GM19025 (cell line): ENCODE data around the gene EFHC1.

Source experiments
- ATAC-seq: cut with Tn5 transposase; IDR thresholded peaks from one replicate; pipeline ENCODE4 v1.9.1; 2021; ENCODE audit warnings: mild to moderate bottlenecking, low read depth, moderate library complexity; ENCODE audit not compliant: unreplicated experiment

EFHC1 gene

DNA sequence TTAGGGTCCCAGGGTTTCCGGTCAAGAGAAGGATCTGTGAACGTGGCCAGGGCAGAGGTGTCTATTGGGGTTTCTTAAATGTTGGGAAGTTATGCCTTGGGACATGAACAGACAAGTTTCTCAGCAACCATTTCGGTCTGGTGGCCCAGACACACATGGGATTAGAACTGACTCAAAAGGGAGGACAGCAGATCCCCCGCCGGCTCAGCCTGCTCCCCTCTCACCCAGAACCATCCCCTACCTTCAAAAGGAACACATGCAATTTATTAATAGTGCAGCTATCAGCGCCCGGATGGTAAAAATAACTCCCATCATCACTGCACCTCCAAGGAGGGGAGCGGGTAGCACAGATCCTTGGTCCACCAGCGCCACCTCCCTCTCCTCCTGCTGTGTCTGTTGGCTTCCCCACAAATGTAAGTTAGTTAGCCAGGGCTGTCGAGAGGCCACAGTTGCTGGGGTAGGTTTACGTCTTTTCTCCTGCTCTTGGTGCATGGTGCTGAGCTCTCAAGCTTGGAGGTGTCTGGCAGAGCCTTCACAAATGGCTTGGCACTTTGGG, 79.6 kb downstream of the EFHC1 start:
- no peak for ATAC-seq

DNA sequence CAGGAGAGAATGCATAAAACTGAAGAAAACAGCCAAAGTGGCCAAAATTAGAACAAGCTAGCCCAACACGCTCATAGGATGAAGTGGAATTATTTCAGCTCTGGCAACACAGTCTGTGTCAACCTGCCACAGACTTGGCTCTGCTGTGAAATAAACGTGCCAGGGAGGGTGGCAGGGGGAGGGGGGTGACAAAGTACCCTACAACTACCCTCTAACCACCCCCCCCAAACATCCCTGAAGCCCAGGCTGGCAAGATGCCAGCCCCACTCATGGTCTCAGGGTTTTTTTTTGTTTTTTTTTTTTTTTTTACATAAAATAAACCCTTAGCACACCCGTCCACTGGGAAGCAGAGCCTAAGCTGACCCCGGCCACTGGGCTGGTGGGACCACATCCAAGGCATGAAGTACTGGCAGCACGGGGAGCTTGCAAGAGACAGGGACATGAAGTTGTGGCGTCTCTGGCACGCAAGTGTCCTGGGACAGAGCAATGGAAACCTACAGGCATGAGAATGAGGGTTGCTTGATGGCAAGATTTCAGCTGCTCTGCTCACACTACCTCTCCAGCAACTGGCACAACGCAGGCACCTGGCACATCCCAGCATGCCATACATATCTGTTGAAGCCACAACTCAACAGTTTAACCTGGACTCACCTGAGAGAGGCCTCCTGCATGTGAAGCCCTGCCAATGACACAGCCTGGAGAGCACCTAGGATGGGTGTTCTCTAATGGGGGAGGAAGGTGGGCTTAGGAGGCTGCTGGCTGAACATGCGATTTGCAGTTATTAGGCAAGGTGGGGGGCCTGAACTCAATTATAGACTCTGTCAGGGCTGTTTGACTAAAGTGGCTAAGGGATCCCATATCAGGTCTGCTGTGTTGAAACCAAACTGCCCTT, 80.3 kb downstream of the EFHC1 start:
- ATAC-seq, result no peak

DNA sequence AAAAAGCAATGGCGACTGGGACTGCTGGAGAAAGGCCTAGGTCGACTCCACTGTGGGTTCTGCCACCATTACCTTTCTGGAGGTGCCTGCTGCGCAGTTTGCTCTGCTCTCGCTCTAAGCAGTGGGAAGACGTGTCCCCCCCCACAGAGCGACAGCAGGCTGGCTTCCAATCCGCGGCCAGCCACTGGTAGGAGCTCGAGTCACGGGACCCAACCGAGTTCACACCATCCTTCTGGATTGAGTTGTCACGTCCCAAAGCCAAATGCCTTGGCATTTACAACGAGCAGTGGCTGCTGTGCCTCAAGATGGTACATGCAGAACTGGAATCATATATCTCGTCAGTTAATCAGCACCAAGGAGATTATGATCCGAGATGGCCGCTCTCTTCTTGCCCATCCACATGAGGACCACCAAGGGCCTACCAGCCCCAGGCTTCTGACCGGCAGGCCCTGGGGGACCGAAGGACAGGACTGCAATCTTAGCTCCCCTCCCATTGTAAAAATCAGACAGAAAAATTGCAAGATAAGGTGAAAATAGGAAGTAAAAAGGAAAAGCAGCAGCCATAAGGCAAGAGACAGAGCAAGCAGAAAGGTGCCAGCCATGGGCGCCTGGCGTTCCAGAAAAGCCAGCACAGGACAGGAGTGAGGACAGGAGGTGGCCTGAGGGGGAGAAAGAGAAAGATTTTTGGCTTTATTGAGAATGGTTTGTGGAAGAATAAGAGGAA, 82.3 kb downstream of the EFHC1 start:
- no peak for ATAC-seq

DNA sequence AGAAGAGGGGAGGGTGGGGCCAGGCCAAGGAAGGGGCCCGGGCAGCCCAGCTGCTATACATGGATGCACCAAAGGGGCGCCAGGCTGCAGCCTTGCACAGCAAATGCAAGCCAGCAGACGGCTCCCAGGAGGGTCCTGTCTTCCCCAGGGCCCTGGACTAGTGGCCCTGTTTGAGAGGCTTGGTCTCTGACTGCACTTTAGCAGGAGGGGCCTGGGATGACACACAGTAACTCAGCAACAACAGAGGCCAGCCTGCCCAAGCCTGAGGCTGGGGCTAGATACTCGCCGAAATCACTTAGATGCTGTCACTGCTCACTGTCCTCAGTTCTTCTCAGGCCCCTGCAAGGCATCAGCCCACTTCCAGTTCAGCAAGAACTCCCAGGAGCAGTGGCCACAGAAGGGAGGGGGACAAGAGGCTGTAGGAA, 83.2 kb downstream of the EFHC1 start:
- no peak for ATAC-seq

DNA sequence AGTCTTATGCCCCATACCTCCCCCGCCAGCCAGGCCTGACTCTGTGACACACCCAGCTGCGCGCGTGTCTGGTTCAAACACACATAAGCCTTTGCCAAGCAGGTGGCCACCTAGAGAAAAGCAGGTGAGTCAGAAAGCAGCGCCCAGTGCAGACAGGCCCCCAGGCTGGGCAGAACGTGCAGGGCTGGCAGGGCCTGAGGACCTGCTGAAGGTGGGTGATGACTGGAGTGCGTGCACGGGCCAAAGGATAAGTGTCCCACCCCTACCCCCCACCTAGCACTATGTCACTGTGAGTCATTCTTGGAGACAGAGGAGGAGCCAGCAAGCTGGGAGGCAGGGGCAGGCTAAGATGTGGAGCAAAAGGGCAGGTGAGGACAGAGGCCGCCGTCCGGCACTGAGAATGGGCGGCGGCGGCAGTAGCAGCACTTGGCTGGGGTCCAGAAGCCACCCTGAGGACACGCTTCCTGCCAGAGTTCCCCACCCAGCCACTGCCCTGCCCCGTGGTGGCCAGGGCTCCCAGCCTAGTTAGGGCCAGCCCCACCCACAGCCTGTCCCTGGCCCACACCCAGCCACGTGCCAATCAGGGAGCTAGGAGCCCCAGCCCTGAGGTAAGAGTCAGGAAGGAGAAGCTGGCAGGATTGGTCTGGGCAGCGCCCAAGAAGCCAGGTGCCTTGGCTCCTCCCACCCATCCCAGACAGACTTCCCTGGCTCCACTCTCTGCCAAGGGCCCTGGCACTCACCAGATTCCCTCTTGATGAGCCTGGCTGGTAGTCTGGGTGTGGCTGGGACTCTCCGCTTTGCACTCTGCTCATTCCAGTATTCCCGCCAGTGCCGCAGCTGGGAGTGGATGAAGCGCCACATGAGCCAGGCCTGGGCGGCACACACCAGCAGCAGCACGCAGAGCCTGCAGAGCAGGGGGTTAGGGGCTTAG, 84.0 kb downstream of the EFHC1 start:
- ATAC-seq, result no peak

DNA sequence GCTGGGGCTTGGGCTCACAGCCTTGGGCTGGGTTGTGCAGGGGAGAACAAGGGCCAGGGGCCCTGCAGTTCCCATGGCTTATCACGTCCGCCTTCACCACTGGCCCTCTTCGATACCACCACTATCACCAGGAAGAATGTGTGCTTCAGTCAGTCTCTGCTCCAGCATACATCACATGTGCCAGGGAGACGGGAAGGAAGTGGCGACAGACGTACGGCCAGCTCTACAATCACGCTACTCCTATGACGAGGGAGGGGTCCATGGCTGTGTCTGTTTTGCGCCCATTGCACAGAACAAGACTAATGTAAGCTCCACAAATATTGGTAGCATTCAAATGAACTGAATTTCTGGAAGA, 84.6 kb downstream of the EFHC1 start:
- ATAC-seq, result no peak

DNA sequence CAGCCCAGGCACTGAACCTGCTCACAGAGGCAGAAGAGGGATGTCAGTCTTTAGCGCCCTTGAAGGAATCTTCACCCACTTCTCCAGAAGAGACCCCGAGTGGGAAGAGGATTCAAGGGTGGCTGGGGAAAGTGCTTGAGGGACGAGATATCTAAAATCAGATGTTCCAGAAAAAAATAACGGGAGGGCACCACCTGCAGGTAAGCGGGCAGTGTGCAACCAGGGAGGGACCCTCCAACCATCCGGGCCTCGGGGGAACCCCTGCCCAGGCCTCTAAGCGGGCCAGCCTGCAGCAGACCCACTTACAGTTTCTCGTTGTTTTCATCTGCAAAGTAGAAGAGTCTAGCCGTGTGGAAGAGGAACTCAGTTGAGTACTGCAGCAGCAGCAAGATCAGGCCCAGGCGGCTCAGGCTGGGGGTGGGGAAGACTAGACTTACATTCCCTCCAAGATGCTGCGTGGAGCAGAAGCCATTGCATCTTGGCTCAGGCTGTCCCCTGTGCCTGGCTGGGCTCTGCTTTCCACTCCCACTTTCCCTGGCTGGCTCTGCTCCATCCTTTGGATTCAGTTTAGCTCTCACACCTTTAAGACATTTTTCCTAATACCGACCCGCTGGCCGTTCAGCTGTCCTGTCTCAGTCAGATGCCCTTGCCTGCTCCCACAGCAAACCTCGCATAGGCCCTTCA, 85.7 kb downstream of the EFHC1 start:
- no peak for ATAC-seq

DNA sequence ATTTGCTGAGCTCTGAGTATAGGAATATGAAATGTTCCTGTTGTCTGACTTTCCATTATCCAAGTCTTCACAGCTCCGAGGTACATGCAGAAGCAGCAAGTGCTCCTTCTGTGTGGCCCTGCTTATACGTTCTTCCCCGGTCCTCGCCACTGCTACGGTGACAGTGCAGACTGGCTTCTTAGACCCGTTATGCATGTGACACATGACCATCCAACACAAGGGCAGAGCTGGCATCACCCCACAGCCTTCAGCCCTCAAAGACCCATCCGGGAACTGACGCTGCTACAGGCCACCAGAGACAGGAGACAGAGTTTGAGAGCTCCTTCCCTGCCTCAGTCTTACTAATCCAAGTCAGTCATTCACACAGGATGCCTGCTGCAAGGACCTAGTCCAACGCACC, 86.3 kb downstream of the EFHC1 start:
- ATAC-seq, result no peak

DNA sequence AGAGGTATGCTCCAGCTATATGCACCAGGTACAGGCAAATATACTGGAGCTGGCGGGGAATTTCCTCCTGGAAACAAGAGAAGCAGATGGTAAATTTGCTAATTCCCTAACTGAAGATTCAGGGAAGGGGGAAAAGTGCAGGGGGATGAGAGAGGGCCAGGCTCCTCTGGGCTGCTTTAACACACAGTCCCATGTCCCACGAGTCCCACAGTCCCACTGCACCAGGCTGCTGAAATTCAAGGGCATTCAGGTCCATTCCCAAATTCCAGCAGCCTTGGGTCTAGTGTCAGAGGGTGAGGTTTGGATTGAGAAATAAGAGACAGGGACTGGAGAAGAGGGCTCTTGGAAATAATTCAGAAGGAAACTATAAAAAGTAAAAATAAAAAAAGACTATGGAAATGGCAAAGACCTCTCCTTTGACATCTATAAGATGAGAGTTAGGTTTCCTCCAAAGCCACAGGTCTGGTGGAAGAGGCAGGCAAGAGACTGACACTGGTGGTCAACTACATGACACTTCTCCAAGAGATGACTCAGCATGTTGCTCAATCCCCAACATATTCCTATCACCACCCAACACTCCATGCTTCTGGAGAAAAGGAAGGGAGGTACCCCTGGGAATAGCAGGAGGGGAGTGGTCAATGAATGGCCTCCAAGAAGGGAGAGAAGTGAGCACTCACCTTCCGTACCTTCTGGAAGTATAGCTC, 87.6 kb downstream of the EFHC1 start:
- ATAC-seq, result no peak

DNA sequence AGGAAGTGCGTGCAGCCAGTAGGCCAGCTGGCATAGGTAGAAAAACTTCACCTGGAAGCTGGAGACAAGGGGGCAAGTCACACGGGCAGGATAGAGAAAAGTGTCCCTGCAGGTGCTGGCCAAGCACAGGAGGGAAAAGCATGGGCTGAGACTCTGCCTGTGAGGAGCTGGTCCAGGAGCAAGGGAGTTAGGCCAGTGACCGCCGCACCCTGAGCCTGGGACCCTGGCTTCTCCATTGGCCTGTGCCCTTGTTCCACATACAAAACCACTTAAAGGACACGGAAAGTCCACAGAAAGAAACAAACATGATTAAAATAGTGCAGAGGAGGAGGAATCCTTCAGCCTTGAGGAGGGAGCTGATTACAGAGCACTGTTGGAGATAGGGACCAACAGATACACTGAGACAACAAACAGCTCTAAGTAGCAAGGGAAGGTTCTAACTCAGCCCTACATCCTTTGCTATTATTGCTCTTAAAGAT, 88.2 kb downstream of the EFHC1 start:
- no peak for ATAC-seq

DNA sequence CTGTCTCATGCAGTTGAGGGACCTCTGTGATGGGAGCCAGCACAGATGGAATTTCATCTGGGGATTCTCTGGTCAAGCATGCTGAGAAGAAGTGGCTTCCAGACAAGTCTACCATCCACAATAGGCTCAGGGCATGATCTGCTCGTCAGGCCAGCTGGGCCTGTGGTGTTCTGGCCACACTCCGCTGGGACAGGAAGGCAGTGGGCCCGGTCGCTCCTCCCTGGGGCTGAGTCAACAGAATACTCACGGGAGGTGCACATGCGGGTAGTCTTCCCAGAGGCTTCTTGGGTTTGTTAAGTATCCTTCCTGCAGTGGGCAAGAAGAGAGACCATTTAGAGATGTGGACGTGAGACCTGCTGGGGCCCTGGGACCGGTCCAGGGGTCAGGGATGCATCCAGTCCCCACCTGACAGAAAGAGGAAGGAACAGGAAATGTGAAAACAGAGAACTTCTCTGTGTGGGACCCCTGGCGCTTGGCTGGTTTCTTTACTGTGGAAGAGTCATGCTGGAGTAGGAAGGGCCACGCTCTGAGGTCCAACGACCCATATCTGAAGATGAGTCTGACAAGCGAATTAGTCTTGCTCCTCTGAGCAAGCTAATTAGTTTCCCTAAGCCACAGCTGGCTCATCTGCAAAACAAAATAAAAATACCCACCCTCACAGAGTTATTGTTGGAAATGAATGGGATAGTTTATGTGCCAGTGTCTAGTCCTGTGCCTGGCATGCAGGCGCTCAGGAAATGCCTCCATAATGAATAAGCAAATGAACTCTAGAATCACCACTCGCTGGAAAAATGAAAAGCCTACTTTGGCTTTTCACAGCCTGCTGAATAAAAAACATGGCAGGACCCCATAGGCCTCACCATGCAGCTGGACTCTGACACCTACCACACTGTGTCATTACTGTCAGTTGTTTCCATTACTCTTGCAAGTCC, 89.4 kb downstream of the EFHC1 start:
- no peak for ATAC-seq

DNA sequence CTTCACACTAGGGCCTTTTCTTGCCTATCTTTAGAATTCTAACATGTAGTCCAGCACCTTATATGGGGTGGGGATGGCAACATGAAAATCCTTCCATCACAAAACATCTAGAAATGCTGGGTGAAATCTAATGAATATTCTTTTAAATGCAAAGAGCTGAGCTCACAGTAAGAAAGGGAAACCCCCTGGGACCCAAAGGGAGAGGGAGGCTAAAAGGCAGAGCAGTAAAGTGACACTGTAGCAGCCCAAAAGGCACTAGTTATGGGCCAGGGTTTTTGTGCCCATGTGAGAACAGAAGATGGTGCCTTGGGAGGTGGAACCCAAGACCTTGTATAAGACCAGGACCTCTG, 90.0 kb downstream of the EFHC1 start:
- ATAC-seq, result no peak

DNA sequence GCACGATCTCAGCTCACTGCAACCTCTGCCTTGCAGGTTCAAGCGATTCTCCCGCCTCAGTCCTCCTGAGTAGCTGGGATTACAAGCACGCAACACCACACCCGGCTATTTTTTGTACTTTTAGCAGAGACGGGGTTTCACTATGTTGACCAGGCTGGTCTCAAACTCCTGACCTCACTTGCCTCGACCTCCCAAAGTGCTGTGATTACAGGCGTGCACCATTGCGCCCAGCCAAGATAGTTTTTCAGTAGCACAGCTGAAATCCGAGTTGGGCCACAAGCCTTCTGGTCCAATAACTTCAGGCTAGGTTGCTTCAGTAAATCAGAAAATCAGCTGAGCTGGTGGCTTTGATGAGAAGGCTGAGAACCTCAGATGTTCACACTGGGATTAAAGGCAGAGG, 91.0 kb downstream of the EFHC1 start:
- no peak for ATAC-seq

DNA sequence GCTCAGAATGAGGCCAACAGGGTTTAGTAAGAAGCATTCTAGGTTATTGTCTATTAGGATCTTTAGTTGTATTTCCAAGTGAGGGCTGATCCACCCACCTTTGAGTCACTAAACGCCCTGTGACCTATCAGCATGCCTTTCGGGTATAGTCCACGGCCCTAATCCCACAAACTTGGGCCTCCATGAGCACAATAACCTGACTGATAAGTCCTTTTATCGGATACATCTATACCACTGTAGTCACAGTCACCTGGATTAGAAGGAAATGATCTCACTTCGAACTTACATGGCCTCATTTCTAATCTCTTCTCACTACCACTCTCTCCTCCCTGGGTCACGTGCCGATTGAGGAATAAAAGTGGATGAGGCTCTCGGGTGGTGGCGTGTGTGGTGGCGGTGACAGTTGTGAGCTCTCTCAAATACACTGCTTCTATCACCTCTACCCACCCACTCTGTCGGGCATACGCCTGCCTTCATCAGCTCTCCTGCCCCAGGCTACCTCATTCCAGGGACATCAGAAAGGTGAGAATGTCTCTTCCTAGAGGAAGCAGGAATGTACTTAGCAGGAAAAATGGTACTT, 91.5 kb downstream of the EFHC1 start:
- ATAC-seq, result no peak

DNA sequence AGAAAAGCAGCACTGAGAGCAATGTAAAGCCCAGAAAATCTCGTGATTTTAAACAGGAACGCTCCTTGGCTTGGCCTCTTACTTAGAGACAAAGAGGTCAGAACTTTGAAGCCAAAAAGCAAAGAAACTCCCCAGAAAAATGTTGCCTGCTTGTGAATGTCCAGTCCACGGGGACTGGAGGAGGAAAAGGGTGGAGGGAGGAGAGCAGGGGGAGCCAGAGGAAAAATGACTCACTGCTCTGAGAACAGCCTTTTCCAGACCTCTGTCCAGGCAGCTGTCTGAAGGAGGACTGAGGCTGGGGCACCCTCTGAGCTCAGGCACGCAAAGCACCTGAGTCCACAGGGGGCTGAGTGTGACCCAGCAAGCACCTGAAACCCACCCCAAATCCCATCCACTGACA, 92.1 kb downstream of the EFHC1 start:
- no peak for ATAC-seq

DNA sequence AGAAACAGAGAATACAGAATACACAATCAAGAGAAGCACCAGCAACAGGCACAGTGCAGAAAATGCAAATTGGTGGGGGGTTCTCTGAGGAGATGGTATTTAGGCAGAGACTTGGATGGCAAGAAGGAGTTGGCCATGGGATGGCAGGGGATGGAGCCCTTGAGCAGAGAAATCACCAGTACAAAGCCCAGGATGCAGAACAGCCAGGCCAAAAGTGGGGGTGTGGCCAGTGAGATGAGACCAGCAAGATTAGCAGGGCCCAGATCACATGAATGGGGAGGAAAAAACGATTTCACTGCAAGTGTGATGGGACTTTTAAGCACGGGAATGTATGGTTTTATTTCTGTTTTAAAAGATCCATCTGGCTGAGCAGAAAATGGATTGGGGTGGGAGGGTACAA, 93.3 kb downstream of the EFHC1 start:
- ATAC-seq, result no peak

DNA sequence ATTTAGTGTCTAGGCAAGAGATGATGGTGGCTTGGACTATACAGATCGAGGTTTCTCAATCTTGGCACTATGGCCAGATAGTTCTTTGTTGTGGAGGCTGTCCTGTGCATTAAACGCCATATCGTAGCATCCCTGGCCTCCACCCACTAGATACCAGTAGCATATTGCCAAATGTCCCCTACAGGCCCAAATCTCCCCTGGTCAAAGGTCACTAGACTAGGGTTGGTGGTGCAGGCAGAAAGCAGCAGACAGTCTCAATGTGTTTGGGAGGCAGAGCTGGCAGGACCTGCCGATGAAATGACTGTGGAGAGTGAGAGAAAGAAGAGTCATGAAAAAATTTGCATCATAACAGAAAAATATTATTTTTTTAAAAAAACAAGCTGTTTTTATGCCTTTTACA, 93.8 kb downstream of the EFHC1 start:
- ATAC-seq, result no peak

DNA sequence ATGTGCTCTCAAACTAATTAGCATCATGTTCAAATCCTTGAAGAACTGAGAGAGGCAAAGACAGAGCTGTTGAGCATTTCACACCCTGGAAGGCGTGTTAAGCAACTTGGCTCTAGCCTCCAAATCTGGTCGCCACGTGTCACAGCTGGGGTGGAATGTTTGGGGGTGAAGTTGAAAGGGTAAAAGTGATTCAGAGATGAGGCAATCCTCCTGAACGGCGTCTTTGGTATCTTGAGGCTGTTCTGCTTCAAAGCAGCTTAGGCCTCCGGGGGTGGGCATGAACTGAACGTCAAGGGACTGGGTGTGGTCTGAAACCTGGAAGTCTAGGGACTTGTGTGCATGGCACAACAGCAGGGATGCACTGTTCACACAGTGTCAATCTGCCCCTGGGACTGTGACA, 94.4 kb downstream of the EFHC1 start:
- no peak for ATAC-seq
